GM19099 (cell line): ENCODE data around the gene ACRBP.

Source experiments
- POLR2A ChIP-seq: IDR thresholded peaks from 3 replicates; pipeline ENCODE4 v1.6.1; 2011; ENCODE audit warnings: low read depth; ENCODE audit not compliant: insufficient read length; ENCODE audit errors: extremely low read depth

Gene ACRBP

GRCh38 chr12:6662906-6663742 is 15.9 kb upstream of the ACRBP start, which contains the start of gene ING4:
Gene ING4 (minus strand): TSS chr12:6663119. CDS start chr12:6663101, 18 bp downstream.
- peak; percentile 58 for TF ChIP-seq POLR2A

GRCh38 chr12:6662602-6662905 is 15.3 kb upstream of the ACRBP start:
- no peak for TF ChIP-seq POLR2A

GRCh38 chr12:6653987-6654386 is 6.8 kb upstream of the ACRBP start:
- TF ChIP-seq POLR2A, result no peak

GRCh38 chr12:6653342-6653741 is 6.1 kb upstream of the ACRBP start:
- TF ChIP-seq POLR2A, result no peak

- TF ChIP-seq POLR2A, result no peak
Observed at GRCh38 chr12:6652391-6652790, 5.2 kb upstream of the ACRBP start.

GRCh38 chr12:6650832-6651231 is 3.6 kb upstream of the ACRBP start:
- TF ChIP-seq POLR2A, result no peak

- no peak for TF ChIP-seq POLR2A
Observed at GRCh38 chr12:6646276-6647082, 753 bp downstream of the ACRBP start.

- no peak for TF ChIP-seq POLR2A
Observed at GRCh38 chr12:6644903-6645302, 2.3 kb downstream of the ACRBP start.

- no peak for TF ChIP-seq POLR2A
Observed at GRCh38 chr12:6644257-6644596, 3.0 kb downstream of the ACRBP start.

GRCh38 chr12:6643569-6644256 is 3.5 kb downstream of the ACRBP start:
- TF ChIP-seq POLR2A, result no peak

- no peak for TF ChIP-seq POLR2A
Observed at GRCh38 chr12:6641131-6641530, 6.1 kb downstream of the ACRBP start.

- TF ChIP-seq POLR2A, result no peak
Observed at GRCh38 chr12:6640497-6640896, 6.7 kb downstream of the ACRBP start.

GRCh38 chr12:6639151-6639801 is 8.0 kb downstream of the ACRBP start:
- TF ChIP-seq POLR2A, result no peak

- TF ChIP-seq POLR2A, result no peak
Observed at GRCh38 chr12:6638305-6638704, 8.9 kb downstream of the ACRBP start.
